ENCODE data around the gene EGFL7.

Gene EGFL7

DNA sequence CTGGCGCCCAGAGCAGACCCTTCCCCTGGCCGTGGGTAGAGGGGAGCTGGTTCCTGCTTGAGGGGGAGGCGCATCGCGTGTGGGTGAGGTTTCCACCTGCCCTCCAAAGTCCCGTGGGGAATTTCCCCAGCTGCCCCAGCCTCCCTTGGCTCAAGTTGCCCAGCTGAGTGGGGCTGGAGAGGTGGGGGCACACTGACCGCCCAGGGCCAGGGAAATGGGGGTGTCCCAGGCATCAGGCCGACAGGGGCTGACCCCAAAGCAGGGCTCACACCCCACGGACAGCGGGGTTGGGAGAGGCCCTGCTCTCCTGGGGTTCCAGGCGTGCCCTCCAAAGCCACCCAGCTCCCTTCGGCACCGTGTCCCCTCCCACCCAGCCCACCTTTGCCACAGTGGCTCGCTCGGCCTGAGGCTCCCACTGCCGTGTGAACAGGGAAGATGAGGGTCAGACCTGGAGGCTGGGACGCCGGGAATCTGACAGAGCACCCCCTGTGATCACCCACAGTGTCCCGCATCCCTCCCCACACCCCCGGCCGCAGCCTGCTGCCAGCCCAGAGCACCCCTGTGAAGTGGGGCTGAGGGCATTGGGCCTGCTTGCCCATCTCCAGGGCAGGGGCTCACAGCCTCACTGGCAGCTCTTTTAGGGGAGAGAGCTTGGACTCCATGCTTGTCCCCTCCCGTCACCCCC is 933 bp upstream of the EGFL7 start:
- Histone ChIP-seq H3K4me3 (ENCODE audit: low read length in 2 of 2) (no peak overlapping the region), H3K9me3 (ENCODE audit: control insufficient read depth in 2 of 2, low read length in 2 of 2) (no peaks in the 10 kb centered on the region), H3K9ac (ENCODE audit: low read depth in 1 of 2, low read length in 2 of 2) (no peak overlapping the region)

DNA sequence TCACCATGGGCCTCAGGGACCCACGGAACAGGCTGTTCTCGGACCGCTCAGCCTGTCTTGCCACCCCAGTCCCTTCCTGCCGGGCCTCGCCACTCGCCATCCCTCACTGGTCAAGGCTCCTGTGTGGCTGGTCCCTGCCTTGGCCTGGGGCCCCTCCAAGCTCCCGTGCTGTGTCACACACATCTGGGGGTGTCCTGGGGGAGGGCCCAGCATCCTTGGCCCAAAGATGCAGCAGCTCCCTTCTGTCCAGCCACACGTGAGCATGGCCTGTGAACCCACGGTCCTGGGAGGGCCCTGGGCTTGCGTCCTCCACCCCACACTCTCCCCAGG is 425 bp upstream of the EGFL7 start:
- Histone ChIP-seq H3K27ac (ENCODE audit: low read depth in 2 of 2, low read length in 2 of 2) (no peak overlapping the region), H3K27me3 (ENCODE audit: control insufficient read depth in 2 of 2, insufficient read depth in 2 of 2, low read length in 2 of 2) (peaks cover 29 to 40% of the 10 kb centered on the region in 2 donors), H3K9me3 (ENCODE audit: control insufficient read depth in 2 of 2, low read length in 2 of 2) (no peaks in the 10 kb centered on the region), H3K4me3 (ENCODE audit: low read length in 2 of 2) (no peak overlapping the region), H3K9ac (ENCODE audit: low read depth in 1 of 2, low read length in 2 of 2) (no peak overlapping the region), H3K4me1 (ENCODE audit: control insufficient read depth in 2 of 2, insufficient read depth in 2 of 2, low read length in 2 of 2) (peaks cover 0 to 9% of the 10 kb centered on the region in 2 donors), H3K36me3 (ENCODE audit: control insufficient read depth in 2 of 2, insufficient read depth in 2 of 2, low read length in 2 of 2) (no peaks in the 10 kb centered on the region)

More for the DNA sequence above, 933 bp upstream of the EGFL7 start:
- Histone ChIP-seq H3K4me1 (ENCODE audit: control insufficient read depth in 2 of 2, insufficient read depth in 2 of 2, low read length in 2 of 2) (peaks cover 0 to 9% of the 10 kb centered on the region in 2 donors), H3K27ac (ENCODE audit: low read depth in 2 of 2, low read length in 2 of 2) (peak overlapping the region; percentile 9 to 48), H3K36me3 (ENCODE audit: control insufficient read depth in 2 of 2, insufficient read depth in 2 of 2, low read length in 2 of 2) (no peaks in the 10 kb centered on the region), H3K27me3 (ENCODE audit: control insufficient read depth in 2 of 2, insufficient read depth in 2 of 2, low read length in 2 of 2) (peaks cover 26 to 39% of the 10 kb centered on the region in 2 donors)

DNA sequence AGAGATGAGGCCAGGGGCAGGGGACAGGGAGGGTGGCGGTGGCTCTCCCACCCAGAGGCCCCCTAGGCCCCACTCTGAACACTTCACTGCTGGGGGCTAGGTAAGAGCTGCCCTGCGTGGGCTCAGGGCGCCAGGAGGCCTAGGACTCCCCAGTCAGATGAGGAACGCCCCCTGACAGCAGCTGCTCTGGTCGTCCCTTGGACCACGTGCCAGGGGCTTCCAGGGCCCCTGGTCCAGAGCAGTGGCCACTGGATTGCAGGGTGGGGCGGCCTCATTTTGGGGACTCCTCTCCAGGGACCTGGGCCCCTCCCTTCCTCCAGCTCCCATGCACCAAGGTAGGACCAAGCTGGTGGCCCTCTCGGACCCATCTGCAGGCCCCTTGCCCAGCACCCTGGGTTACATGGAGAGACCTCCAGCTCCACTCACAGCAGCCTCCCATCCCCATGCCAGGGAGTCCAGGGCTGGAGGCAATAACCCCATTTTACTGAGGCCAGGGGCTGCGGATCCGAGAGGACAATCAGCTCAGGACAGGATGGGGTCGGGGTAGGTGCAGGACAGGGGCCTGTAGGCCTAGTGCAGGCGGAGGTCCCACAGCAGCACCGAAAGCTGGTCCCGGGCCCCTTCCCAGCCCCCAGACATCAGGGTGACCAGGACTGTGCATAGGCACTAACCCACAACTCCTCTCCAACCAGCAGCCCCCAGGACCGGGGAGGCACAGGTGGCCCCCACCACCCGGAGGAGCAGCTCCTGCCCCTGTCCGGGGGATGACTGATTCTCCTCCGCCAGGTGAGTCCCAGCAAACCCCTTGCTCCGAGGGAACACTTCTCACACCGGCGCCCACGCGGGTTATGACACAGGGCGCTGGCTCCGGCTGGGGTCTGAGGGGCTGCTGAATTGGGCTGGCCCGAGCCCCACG is 1.5 kb downstream of the EGFL7 start:
- Histone ChIP-seq H3K4me1 (ENCODE audit: control insufficient read depth in 2 of 2, insufficient read depth in 2 of 2, low read length in 2 of 2) (peaks cover 0 to 3% of the 10 kb centered on the region in 2 donors), H3K9ac (ENCODE audit: low read depth in 1 of 2, low read length in 2 of 2) (no peak overlapping the region), H3K9me3 (ENCODE audit: control insufficient read depth in 2 of 2, low read length in 2 of 2) (no peaks in the 10 kb centered on the region), H3K36me3 (ENCODE audit: control insufficient read depth in 2 of 2, insufficient read depth in 2 of 2, low read length in 2 of 2) (no peaks in the 10 kb centered on the region), H3K4me3 (ENCODE audit: low read length in 2 of 2) (peak overlapping the region; percentile 7 to 15), H3K27ac (ENCODE audit: low read depth in 2 of 2, low read length in 2 of 2) (peak overlapping the region in 1 of 2 donors; percentile 52), H3K27me3 (ENCODE audit: control insufficient read depth in 2 of 2, insufficient read depth in 2 of 2, low read length in 2 of 2) (peaks cover 14 to 34% of the 10 kb centered on the region in 2 donors)

DNA sequence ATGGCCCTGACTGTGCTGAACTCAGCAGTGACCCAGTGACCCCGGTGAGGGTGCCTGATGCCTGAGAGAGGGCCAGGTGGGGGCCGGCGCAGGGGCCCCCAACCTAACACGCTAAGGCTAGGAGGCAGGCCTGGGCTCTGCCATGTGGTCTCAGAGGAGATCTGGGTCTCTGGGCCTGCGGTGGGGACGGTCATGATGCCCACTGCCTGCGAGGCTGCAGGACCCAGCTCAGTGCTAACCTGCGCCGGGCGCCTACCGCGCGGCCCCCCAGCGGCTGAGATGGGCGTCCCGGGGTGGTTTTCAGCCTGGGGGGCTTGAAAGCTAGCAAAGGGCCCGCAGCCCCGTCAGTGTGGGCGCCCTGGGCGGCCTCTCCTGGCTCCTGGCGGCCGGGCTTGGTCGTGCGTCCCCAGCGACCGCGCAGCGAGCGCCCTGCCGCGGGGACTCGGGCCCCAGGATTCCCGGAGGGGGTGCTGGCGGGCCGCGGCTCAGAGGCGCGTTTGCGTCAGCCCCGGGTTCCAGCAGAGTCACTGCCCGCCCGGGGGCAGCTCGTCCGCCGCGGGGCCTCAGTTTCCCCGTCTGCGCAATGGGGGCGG is 2.5 kb downstream of the EGFL7 start:
- Histone ChIP-seq H3K27me3 (ENCODE audit: control insufficient read depth in 2 of 2, insufficient read depth in 2 of 2, low read length in 2 of 2) (peaks cover 19 to 36% of the 10 kb centered on the region in 2 donors), H3K4me1 (ENCODE audit: control insufficient read depth in 2 of 2, insufficient read depth in 2 of 2, low read length in 2 of 2) (peaks cover 0 to 3% of the 10 kb centered on the region in 2 donors), H3K9ac (ENCODE audit: low read depth in 1 of 2, low read length in 2 of 2) (peak overlapping the region; percentile 14 to 26), H3K36me3 (ENCODE audit: control insufficient read depth in 2 of 2, insufficient read depth in 2 of 2, low read length in 2 of 2) (no peaks in the 10 kb centered on the region), H3K9me3 (ENCODE audit: control insufficient read depth in 2 of 2, low read length in 2 of 2) (no peaks in the 10 kb centered on the region), H3K4me3 (ENCODE audit: low read length in 2 of 2) (peak overlapping the region in 1 of 2 donors; percentile 16), H3K27ac (ENCODE audit: low read depth in 2 of 2, low read length in 2 of 2) (peak overlapping the region in 1 of 2 donors; percentile 52)

DNA sequence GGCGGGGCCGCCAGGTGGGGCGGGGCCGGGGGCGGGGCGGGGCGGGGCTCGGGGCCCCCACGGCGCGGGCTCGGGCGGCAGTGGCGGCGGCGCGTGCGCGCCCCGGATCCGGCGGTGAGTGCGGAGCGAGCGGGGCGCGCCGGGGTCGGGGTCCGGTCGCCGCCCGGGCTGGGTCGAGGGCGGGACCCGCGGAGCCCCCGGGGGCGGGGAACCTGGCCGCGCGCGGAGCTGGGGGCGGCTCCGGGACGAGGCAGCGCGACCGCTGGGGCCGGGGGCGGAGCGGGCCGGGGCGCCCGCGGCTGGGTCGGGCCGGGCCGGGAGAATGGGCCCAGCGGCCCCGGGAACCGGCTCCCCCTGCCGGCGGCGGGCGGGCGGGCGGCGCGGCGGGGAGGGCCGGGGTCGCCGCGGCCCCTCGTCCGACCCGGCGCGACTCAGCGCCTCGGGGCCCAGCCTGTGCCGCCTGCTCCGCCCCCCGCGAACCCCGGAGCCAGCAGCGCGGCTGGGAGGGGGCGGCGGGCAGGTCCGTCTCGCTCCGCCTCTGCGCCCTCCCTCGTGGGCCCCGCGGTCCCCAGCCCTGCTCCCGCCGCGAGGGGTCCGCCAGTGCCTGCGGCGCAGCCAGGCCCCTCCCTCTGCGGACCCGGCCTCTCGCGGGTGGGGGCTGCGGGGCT is 3.1 kb downstream of the EGFL7 start:
- no peak overlapping the region for H3K27ac ChIP-seq (ENCODE audit: low read depth in 2 of 2, low read length in 2 of 2)
- peaks cover 19 to 37% of the 10 kb centered on the region in 2 donors for H3K27me3 ChIP-seq (ENCODE audit: control insufficient read depth in 2 of 2, insufficient read depth in 2 of 2, low read length in 2 of 2)
- peaks cover 0 to 3% of the 10 kb centered on the region in 2 donors for H3K4me1 ChIP-seq (ENCODE audit: control insufficient read depth in 2 of 2, insufficient read depth in 2 of 2, low read length in 2 of 2)
- no peak overlapping the region for H3K9ac ChIP-seq (ENCODE audit: low read depth in 1 of 2, low read length in 2 of 2)
- H3K4me3 ChIP-seq (ENCODE audit: low read length in 2 of 2): no peak overlapping the region
- H3K36me3 ChIP-seq (ENCODE audit: control insufficient read depth in 2 of 2, insufficient read depth in 2 of 2, low read length in 2 of 2): no peaks in the 10 kb centered on the region
- no peaks in the 10 kb centered on the region for H3K9me3 ChIP-seq (ENCODE audit: control insufficient read depth in 2 of 2, low read length in 2 of 2)

DNA sequence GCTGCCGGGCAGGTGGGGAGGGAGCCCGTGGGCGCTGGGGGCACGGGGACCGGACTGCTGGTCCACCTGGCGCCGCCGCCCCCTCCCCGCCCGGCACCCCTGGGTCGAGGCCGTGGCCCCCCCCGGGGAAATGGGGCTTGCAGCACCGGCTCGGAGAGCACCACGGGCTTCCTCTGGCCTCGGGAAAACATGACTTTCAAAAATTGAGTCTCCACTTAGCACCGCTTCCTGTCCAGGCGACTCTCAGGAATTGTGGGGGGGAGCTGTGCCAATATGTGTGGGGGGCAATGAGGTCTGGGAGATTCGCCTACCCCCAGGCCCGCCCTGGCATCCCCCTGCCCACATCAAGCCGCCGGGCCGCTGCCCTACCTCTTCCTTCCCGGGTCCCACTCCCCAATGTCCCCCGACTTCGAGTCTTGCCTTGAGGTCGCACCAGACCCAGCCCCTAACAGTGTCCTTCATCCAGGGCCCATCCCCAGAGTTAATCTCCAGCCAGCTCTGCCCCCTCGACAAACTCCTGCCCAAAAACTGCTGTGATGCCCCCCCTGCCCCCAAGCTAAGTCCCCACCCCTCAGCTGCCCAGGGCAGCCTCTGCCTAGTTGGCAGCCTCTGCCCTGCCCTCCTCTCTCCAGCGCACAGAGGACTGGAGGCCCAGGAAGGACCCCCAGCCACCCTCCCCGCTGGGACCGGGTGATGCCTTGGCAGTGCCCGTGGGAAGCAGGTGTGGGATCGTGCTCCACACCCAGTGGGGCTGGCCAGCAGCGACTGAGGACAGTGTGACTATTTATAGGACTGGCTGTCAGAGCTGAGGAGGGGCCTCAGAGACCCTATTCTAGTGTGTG is 3.9 kb downstream of the EGFL7 start:
- Histone ChIP-seq H3K36me3 (ENCODE audit: control insufficient read depth in 2 of 2, insufficient read depth in 2 of 2, low read length in 2 of 2) (no peaks in the 10 kb centered on the region), H3K9me3 (ENCODE audit: control insufficient read depth in 2 of 2, low read length in 2 of 2) (no peaks in the 10 kb centered on the region), H3K9ac (ENCODE audit: low read depth in 1 of 2, low read length in 2 of 2) (no peak overlapping the region), H3K27ac (ENCODE audit: low read depth in 2 of 2, low read length in 2 of 2) (no peak overlapping the region), H3K27me3 (ENCODE audit: control insufficient read depth in 2 of 2, insufficient read depth in 2 of 2, low read length in 2 of 2) (peaks cover 19 to 37% of the 10 kb centered on the region in 2 donors), H3K4me3 (ENCODE audit: low read length in 2 of 2) (no peak overlapping the region), H3K4me1 (ENCODE audit: control insufficient read depth in 2 of 2, insufficient read depth in 2 of 2, low read length in 2 of 2) (peaks cover 0 to 3% of the 10 kb centered on the region in 2 donors)

DNA sequence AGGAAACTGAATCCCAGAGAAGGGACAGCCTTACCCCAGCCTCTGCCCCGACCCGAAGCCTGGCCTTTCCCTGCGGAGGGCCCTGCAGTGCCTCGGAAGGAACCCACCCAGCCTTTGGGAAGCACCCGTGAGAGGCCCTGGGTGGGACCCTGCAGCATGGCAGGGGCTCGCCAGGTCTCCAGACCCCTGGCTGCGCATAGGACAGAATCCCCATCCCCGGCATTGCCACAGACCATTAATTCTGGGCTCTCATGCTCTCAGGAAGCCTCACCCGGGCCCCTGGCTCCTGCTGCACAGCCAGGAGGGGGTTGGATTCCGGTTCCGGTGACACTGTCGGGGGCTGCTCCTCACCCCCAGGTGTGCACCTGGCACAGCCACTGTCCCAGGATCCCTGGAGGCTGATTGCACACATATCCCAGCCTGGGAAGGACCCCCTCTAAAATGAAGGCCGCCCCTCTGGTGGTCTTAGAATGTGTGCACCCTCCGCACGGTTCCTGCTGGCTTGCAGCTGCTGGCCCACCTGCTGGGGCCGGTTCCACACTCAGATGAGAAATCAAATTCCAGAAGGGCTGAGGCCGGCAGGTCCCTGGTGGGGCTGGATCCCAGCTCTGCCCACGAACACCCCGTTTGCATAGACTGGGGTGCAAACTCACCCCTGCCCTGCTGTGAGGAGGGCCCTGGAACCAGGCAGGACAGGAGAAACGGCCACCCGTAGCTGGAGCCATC is 4.7 kb downstream of the EGFL7 start:
- Histone ChIP-seq H3K27ac (ENCODE audit: low read depth in 2 of 2, low read length in 2 of 2) (no peak overlapping the region), H3K4me1 (ENCODE audit: control insufficient read depth in 2 of 2, insufficient read depth in 2 of 2, low read length in 2 of 2) (peaks cover 0 to 3% of the 10 kb centered on the region in 2 donors), H3K9ac (ENCODE audit: low read depth in 1 of 2, low read length in 2 of 2) (no peak overlapping the region), H3K27me3 (ENCODE audit: control insufficient read depth in 2 of 2, insufficient read depth in 2 of 2, low read length in 2 of 2) (peaks cover 17 to 37% of the 10 kb centered on the region in 2 donors), H3K36me3 (ENCODE audit: control insufficient read depth in 2 of 2, insufficient read depth in 2 of 2, low read length in 2 of 2) (no peaks in the 10 kb centered on the region), H3K4me3 (ENCODE audit: low read length in 2 of 2) (no peak overlapping the region), H3K9me3 (ENCODE audit: control insufficient read depth in 2 of 2, low read length in 2 of 2) (no peaks in the 10 kb centered on the region)

DNA sequence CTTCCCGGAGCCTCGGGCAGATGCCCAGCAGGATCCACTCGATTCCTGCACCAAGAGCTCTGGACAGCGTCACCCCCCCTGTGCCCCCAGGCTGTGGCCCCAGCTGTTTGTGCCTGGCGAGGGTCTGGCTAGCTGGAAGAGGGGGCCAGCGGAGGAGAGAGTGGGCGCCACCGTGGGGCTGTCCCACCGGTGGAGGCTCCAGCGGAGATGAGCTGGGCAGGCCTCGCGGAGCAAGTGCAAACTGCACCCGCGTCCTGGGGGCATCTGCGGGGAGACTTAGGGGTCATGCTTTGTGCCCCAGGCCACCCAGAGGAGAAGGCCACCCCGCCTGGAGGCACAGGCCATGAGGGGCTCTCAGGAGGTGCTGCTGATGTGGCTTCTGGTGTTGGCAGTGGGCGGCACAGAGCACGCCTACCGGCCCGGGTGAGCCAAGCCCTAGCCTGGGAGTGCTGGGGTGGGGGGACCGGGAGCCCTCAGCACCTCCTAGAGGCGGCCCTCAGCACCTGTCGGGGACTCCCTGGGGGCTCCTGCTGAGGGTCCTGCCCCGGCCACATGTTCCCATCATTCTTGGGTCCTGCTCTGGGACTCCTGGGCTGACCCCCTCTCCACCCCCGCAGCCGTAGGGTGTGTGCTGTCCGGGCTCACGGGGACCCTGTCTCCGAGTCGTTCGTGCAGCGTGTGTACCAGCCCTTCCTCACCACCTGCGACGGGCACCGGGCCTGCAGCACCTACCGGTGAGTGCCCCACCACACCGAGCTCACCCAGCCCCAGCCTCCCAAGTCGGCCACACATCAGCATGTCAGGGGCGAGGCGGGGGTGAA is 5.4 kb downstream of the EGFL7 start:
- Histone ChIP-seq H3K27ac (ENCODE audit: low read depth in 2 of 2, low read length in 2 of 2) (no peak overlapping the region), H3K36me3 (ENCODE audit: control insufficient read depth in 2 of 2, insufficient read depth in 2 of 2, low read length in 2 of 2) (no peaks in the 10 kb centered on the region), H3K9me3 (ENCODE audit: control insufficient read depth in 2 of 2, low read length in 2 of 2) (no peaks in the 10 kb centered on the region), H3K4me1 (ENCODE audit: control insufficient read depth in 2 of 2, insufficient read depth in 2 of 2, low read length in 2 of 2) (peaks cover 0 to 3% of the 10 kb centered on the region in 2 donors), H3K27me3 (ENCODE audit: control insufficient read depth in 2 of 2, insufficient read depth in 2 of 2, low read length in 2 of 2) (peaks cover 17 to 37% of the 10 kb centered on the region in 2 donors), H3K4me3 (ENCODE audit: low read length in 2 of 2) (no peak overlapping the region), H3K9ac (ENCODE audit: low read depth in 1 of 2, low read length in 2 of 2) (peak overlapping the region in 1 of 2 donors; percentile 10)
